Heart right ventricle (tissue), 16 donors: Measurements from ENCODE around the gene GPC3. TPM values are rescaled to one million over a fixed set of nuclear protein-coding genes. Genes with fewer than 3 reads are reported as not detected.

Experiments used
- ATAC-seq, 8 donors: fragments of 200-7000 bp; cut with Tn5 transposase; one replicate each; pipeline ENCODE4 v1.9.1; 2020; ENCODE audit warnings: mild to moderate bottlenecking in 8 of 8, moderate library complexity in 8 of 8, moderate number of reproducible peaks in 1 of 8
- DNase-seq, 2 donors: peaks; one replicate each; pipeline ENCODE4 v3.0.0-alpha.2; 2020
- H3K27ac ChIP-seq, 10 donors: fragments of 200-600 bp; sonication (generic) in 2 of 10; one replicate each; pipeline versions ENCODE4 v1.5.0 to v1.8.0; 2020 to 2022; ENCODE audit warnings: mild to moderate bottlenecking in 3 of 10
- H3K27me3 ChIP-seq, 7 donors: fragments of 200-600 bp; one replicate each; pipeline ENCODE4 v1.8.0; 2021 to 2022; ENCODE audit warnings: mild to moderate bottlenecking in 2 of 7
- H3K36me3 ChIP-seq, 9 donors: fragments of 200-600 bp; sonication (generic) in 1 of 9; one replicate each; pipeline versions ENCODE4 v1.5.0 to v1.8.0; 2020 to 2022; ENCODE audit warnings: mild to moderate bottlenecking in 2 of 9
- H3K4me1 ChIP-seq, 9 donors: fragments of 200-600 bp; sonication (generic) in 1 of 9; one replicate each; pipeline versions ENCODE4 v1.5.0 to v1.8.0; 2020 to 2022; ENCODE audit warnings: mild to moderate bottlenecking in 4 of 9
- H3K4me3 ChIP-seq, 10 donors: fragments of 200-600 bp; sonication (generic) in 2 of 10; one replicate each; pipeline versions ENCODE4 v1.5.0 to v1.8.0; 2020 to 2022; ENCODE audit warnings: mild to moderate bottlenecking in 7 of 10, moderate library complexity in 2 of 10
- H3K9me3 ChIP-seq, 11 donors: fragments of 200-600 bp in 10 of 11; sonication (generic) in 2 of 11; one replicate each; pipeline versions ENCODE4 v1.5.0 to v1.8.0; 2013 to 2022; ENCODE audit warnings: mild to moderate bottlenecking in 2 of 11, control low read depth in 1 of 11, moderate library complexity in 1 of 11
- WGBS, 2 donors: extraction: QIAGEN DNeasy Blood & Tissue Kit; methylation state at CpG; one replicate each; pipeline ENCODE4 v1.1.7; 2013; ENCODE audit warnings: inconsistent platforms in 1 of 2; 5-methylcytosine and 5-hydroxymethylcytosine counted together
- intact Hi-C, 10 donors: fragments of 100-400 bp; cut with DNase I; formaldehyde crosslinking; loops; one replicate each; pipeline versions ENCODE4 v1.11.1 to v1.14.2; 2022
- polyA plus RNA-seq, 2 donors: library from polyadenylated mRNA; stranded (reverse); fragments of 200-250 nt; gene quantifications; one replicate each; pipeline ENCODE4 v1.2.3, GENCODE V29; 2013
- total RNA-seq, 10 donors: library from RNA; stranded (reverse); fragmentation: NEBNext Ultra II Directional in 3 of 10; extraction: Animal tissue kit (Norgen Biotek cat#: 25700) in 3 of 10; gene quantifications; one replicate each; pipeline versions ENCODE4 v1.2.1 to v1.2.4, GENCODE V29; 2021 to 2023
- TF ChIP-seq, protein P1 (sequence below), 9 donors: fragments of 200-600 bp; sonication (generic) in 2 of 9; IDR thresholded peaks; one replicate each; pipeline versions ENCODE4 v1.5.0 to v1.8.0; 2021 to 2022; ENCODE audit warnings: antibody characterized with exemption in 9 of 9, mild to moderate bottlenecking in 5 of 9, moderate library complexity in 1 of 9
- donor health status: Arrhythmogenic right ventricular cardiomyopathy.
- donor health status: ischemic (EF 13 %, LVEDD 7.1; RV severe dilation, severe dysfunction).
- donor health status: healthy with polysubstance abuse.
- donor health status: DM: no; HTN: yes; CAD: no.
- donor health status: DM: no; HTN: no; CAD: no.
- donor health status: ischemic (EF 25% LVEDD 6.9; RV normal size, moderate dysfunction).
- donor health status: ischemic (EF 25% LVEDD 5.7; RV mildly dilated, moderate dysfunction).
- donor health status: healthy.
- donor health status: DM: yes; HTN: yes; CAD: no.
- donor health status: Ischemic cardiomyopathy.
- donor health status: ischemic (EF 35%, LVEDD 5.7; RV mildly dilated, moderate dysfunction).
- donor health status: nonischemic (EF 11% LVEDD 7.7; RV severe dilation, severe dysfunction).
- donor health status: DM: yes; HTN: yes; CAD: no.
- donor health status: PGD.
- donor health status: ischemic (EF 29% LVEDD 5.4; RV normal size, mild dysfunction).
- donor health status: nonischemic (EF 23%, LVEDD 6.1; RV moderate dilation, normal function).

Gene GPC3
- total and polyA plus RNA-seq, 12 donors: 0.66 to 5.6 (median 3.4) TPM

DNA sequence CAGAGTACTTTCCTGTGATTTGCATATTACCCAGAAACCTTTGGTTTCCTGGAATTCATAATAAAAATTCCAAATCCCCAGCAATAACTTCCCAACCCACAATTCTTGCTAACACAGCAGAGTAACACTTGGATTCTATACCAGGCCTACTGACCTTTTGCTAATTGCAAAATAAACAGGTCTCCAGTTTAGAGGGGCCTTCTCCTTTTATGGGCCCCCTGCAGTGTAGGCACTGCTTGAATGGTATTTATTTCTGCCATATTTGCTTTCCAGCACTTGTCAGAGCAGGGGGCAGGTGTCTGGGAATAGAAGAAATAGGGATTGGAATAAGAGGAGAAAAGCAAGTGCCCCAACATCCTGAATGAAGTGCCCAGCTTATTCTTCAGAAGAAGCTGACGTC, 25.3 kb upstream of the GPC3 start:
- H3K27me3 ChIP-seq: peaks cover 0 to 16% (median 0%) of the 10 kb centered on the region in 7 donors
- no peak overlapping the region for H3K4me3 ChIP-seq
- H3K9me3 ChIP-seq: no peaks in the 10 kb centered on the region
- WGBS, 2 donors: 80 to 92% methylated on average over 1 of the region's 1 CpG
- DNase-seq: no peak
- H3K4me1 ChIP-seq: no peaks in the 10 kb centered on the region
- H3K27ac ChIP-seq: no peak overlapping the region
- intact Hi-C loops: no loop called here
- no peaks in the 10 kb centered on the region for H3K36me3 ChIP-seq
- TF ChIP-seq, protein P1, sequence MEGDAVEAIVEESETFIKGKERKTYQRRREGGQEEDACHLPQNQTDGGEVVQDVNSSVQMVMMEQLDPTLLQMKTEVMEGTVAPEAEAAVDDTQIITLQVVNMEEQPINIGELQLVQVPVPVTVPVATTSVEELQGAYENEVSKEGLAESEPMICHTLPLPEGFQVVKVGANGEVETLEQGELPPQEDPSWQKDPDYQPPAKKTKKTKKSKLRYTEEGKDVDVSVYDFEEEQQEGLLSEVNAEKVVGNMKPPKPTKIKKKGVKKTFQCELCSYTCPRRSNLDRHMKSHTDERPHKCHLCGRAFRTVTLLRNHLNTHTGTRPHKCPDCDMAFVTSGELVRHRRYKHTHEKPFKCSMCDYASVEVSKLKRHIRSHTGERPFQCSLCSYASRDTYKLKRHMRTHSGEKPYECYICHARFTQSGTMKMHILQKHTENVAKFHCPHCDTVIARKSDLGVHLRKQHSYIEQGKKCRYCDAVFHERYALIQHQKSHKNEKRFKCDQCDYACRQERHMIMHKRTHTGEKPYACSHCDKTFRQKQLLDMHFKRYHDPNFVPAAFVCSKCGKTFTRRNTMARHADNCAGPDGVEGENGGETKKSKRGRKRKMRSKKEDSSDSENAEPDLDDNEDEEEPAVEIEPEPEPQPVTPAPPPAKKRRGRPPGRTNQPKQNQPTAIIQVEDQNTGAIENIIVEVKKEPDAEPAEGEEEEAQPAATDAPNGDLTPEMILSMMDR (IDR thresholded peaks at IDR 0.05): no peak
- ATAC-seq: no peak

DNA sequence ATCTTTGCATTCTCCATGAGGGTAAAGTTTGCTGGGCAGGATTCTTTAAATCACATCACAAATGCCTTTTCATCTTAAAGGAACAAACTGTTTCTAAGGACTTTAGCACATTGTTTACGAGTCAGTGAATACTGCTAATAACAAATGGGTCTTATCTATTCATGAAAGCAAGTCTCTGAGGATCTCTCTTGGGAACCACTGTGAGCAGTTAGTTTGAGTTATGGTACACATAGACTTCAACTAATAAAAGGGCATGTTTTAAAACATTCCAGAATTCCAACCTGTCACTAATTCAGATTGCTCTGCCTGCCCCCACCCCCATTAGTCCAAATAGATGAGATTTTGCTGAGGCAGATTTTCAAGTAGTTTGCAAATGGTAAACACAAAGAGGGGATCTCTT, 22.3 kb upstream of the GPC3 start:
- Histone ChIP-seq H3K9me3 (no peaks in the 10 kb centered on the region), H3K27me3 (peaks cover 0 to 35% (median 0%) of the 10 kb centered on the region in 7 donors), H3K4me1 (no peaks in the 10 kb centered on the region), H3K4me3 (no peak overlapping the region), H3K36me3 (no peaks in the 10 kb centered on the region), H3K27ac (no peak overlapping the region)
- no peak for ATAC-seq
- 59 to 75% methylated on average over 1 of the region's 1 CpG for WGBS, 2 donors
- intact Hi-C loops: no loop called here
- DNase-seq: no peak
- TF ChIP-seq, protein P1 (IDR thresholded peaks at IDR 0.05): no peak

DNA sequence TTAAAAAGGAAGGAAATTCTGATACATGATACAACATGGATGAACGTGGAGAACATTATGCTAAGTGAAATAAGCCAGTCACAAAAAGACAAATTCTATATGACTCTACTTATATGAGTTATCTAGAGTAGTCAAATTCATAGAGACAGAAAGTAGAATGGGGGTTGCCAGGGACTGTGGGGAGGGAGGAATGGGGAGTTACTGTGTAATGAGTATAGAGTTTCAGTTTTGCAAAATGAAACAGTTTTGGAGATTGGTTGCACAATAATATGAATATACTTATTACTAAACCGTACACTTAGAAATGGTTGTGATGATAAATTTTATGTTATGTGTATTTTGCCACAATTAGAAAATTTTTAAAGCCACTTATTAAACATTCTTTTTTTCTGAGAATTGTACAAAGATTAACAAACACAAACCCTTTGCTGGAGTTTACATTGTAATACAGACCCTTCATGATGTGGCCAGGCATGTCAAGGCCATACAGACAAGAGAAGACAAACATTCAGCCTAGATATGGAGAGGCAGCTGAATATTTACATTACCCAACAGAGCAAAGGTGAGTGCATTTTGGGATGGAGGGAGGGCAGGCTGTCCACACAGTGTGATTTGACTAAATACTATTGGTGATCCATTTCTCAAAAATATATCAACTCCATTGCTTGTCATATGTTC, 21.2 kb upstream of the GPC3 start:
- no peaks in the 10 kb centered on the region for H3K36me3 ChIP-seq
- DNase-seq (no peak), ATAC-seq (no peak)
- H3K27ac ChIP-seq: no peak overlapping the region
- H3K4me3 ChIP-seq: no peak overlapping the region
- TF ChIP-seq, protein P1 (IDR thresholded peaks at IDR 0.05): no peak
- H3K27me3 ChIP-seq: peaks cover 0 to 44% (median 0%) of the 10 kb centered on the region in 7 donors
- no peaks in the 10 kb centered on the region for H3K4me1 ChIP-seq
- WGBS, 2 donors: 82 to 86% methylated on average over 2 of the region's 2 CpGs
- no peaks in the 10 kb centered on the region for H3K9me3 ChIP-seq
- intact Hi-C loops: no loop called here

DNA sequence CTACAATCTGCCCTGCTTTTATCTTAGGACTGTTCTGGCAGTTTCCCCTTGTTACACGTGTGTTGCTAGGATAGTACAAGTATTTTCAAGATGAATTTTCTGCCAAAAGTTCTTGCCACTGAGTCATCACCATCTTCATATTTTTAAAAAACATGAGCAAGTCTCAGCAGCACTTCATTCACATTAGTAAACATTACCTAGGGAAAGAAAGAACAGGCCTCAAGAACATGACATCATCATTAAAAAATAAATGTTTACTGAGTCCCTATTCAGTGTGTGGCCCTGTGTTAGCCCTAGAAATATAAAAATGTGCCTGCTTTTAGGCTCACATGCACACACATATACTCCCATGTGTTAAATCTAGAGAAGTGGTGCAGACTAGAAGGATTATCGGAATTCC, 18.7 kb upstream of the GPC3 start:
- peaks cover 0 to 43% (median 0%) of the 10 kb centered on the region in 7 donors for H3K27me3 ChIP-seq
- no peaks in the 10 kb centered on the region for H3K9me3 ChIP-seq
- intact Hi-C loops: no loop called here
- H3K4me3 ChIP-seq: no peak overlapping the region
- H3K36me3 ChIP-seq: no peaks in the 10 kb centered on the region
- no peaks in the 10 kb centered on the region for H3K4me1 ChIP-seq
- H3K27ac ChIP-seq: no peak overlapping the region
- WGBS, 2 donors: 69 to 70% methylated on average over 2 of the region's 2 CpGs
- no peak for DNase-seq
- TF ChIP-seq, protein P1 (IDR thresholded peaks at IDR 0.05): no peak
- ATAC-seq: peak in 2 of 8 donors; percentile 17 to 42
